HEK293T (cell line): ENCODE measurements around the gene MRPL1.

Source experiments
- BHLHE40 ChIP-seq: fragments of 450-650 bp; IDR thresholded peaks from 2 replicates; pipeline ENCODE4 v1.6.1; 2016; ENCODE audit warnings: mild to moderate bottlenecking, moderate library complexity, borderline replicate concordance
- CTBP1 ChIP-seq: fragments of 450-650 bp; IDR thresholded peaks from 2 replicates; pipeline ENCODE4 v1.6.1; 2016; ENCODE audit warnings: borderline replicate concordance
- ELF4 ChIP-seq: fragments of 450-650 bp; IDR thresholded peaks from 2 replicates; pipeline ENCODE4 v1.6.1; 2017; ENCODE audit warnings: antibody characterized with exemption
- FOXA1 ChIP-seq: fragments of 450-650 bp; IDR thresholded peaks from 2 replicates; pipeline ENCODE4 v1.6.1; 2016; ENCODE audit warnings: mild to moderate bottlenecking
- FOXK2 ChIP-seq: fragments of 450-650 bp; IDR thresholded peaks from 2 replicates; pipeline ENCODE4 v1.6.1; 2016; ENCODE audit warnings: mild to moderate bottlenecking
- FOXM1 ChIP-seq: fragments of 450-650 bp; IDR thresholded peaks from 2 replicates; pipeline ENCODE4 v1.6.1; 2017; ENCODE audit warnings: mild to moderate bottlenecking, borderline replicate concordance
- HDGF ChIP-seq: fragments of 450-650 bp; IDR thresholded peaks from 2 replicates; pipeline ENCODE4 v1.6.1; 2017; ENCODE audit warnings: antibody characterized with exemption, borderline replicate concordance
- PKNOX1 ChIP-seq: fragments of 450-650 bp; IDR thresholded peaks from 2 replicates; pipeline ENCODE4 v1.6.1; 2016
- SP1 ChIP-seq: fragments of 450-650 bp; IDR thresholded peaks from 2 replicates; pipeline ENCODE4 v1.6.1; 2017
- SUZ12 ChIP-seq: fragments of 450-650 bp; IDR thresholded peaks from 2 replicates; pipeline ENCODE4 v1.6.1; 2016; ENCODE audit warnings: mild to moderate bottlenecking
- TARDBP ChIP-seq: fragments of 450-650 bp; IDR thresholded peaks from 2 replicates; pipeline ENCODE4 v1.6.1; 2016

- TF ChIP-seq HDGF (no peak), SUZ12 (no peak), SP1 (no peak), FOXM1 (no peak), FOXA1 (no peak), FOXK2 (no peak), BHLHE40 (no peak), CTBP1 (no peak), TARDBP (no peak), PKNOX1 (no peak), ELF4 (no peak)
Observed at GRCh38 chr4:77903186-77903585, 40.6 kb downstream of the MRPL1 start.
